Endothelial cell (in vitro differentiated cells): ENCODE results near the gene SPOCK3. TPM values are rescaled to one million over a fixed set of nuclear protein-coding genes. Genes with fewer than 3 reads are reported as not detected.

Experiments
- DNase-seq: peaks from one replicate; pipeline ENCODE4 v3.0.0; 2021; ENCODE audit warnings: low spot score
- H3K27ac Mint-ChIP-seq: one replicate; pipeline ENCODE4 v1.8.0; 2021; ENCODE audit warnings: mixed read lengths, inconsistent platforms; ENCODE audit not compliant: unreplicated experiment
- H3K27me3 Mint-ChIP-seq: one replicate; pipeline ENCODE4 v1.8.0; 2021; ENCODE audit warnings: mild to moderate bottlenecking, moderate library complexity, mixed read lengths, inconsistent platforms; ENCODE audit not compliant: unreplicated experiment
- H3K36me3 Mint-ChIP-seq: one replicate; pipeline ENCODE4 v1.8.0; 2021; ENCODE audit warnings: mild to moderate bottlenecking, low read depth, mixed read lengths, inconsistent platforms; ENCODE audit not compliant: unreplicated experiment
- H3K4me1 Mint-ChIP-seq: one replicate; pipeline ENCODE4 v1.8.0; 2021; ENCODE audit warnings: mild to moderate bottlenecking, mixed read lengths, inconsistent platforms; ENCODE audit not compliant: unreplicated experiment
- H3K4me3 Mint-ChIP-seq: one replicate; pipeline ENCODE4 v1.8.0; 2021; ENCODE audit warnings: mild to moderate bottlenecking, mixed read lengths, inconsistent platforms; ENCODE audit not compliant: unreplicated experiment
- H3K9me3 Mint-ChIP-seq: one replicate; pipeline ENCODE4 v1.8.0; 2021; ENCODE audit warnings: mixed read lengths, inconsistent platforms; ENCODE audit not compliant: unreplicated experiment
- CTCF ChIP-seq: fragments of 200-600 bp; sonication (generic); IDR thresholded peaks from one replicate; pipeline ENCODE4 v1.5.0; 2021; ENCODE audit warnings: antibody characterized with exemption; ENCODE audit not compliant: unreplicated experiment
- total RNA-seq: library from RNA; stranded (reverse); fragmentation: NEBNext Ultra II Directional; extraction: Animal tissue kit (Norgen Biotek cat#: 25700); gene quantifications from one replicate; pipeline ENCODE4 v1.2.1, GENCODE V29; 2021; ENCODE audit not compliant: unreplicated experiment

SPOCK3 gene
- total RNA-seq, 1 donor from 2014 or later = 1.9 TPM

GRCh38 chr4:167230744-167231143 is 3.5 kb downstream of the SPOCK3 start:
- peaks cover 8% of the 10 kb centered on the region for H3K27me3 Mint-ChIP-seq
- H3K36me3 Mint-ChIP-seq = no peaks in the 10 kb centered on the region
- H3K9me3 Mint-ChIP-seq = no peaks in the 10 kb centered on the region
- H3K4me3 Mint-ChIP-seq = no peak overlapping the region
- peaks cover 15% of the 10 kb centered on the region for H3K4me1 Mint-ChIP-seq
- TF ChIP-seq CTCF = no peak
- H3K27ac Mint-ChIP-seq = no peak overlapping the region
- no peak for DNase-seq

- H3K27me3 Mint-ChIP-seq = no peaks in the 10 kb centered on the region
- no peaks in the 10 kb centered on the region for H3K4me1 Mint-ChIP-seq
- H3K9me3 Mint-ChIP-seq = no peaks in the 10 kb centered on the region
- no peak overlapping the region for H3K4me3 Mint-ChIP-seq
- no peak overlapping the region for H3K27ac Mint-ChIP-seq
- no peak for TF ChIP-seq CTCF
- H3K36me3 Mint-ChIP-seq = no peaks in the 10 kb centered on the region
- no peak for DNase-seq
Observed at GRCh38 chr4:167222099-167222498, 12.2 kb downstream of the SPOCK3 start.

- TF ChIP-seq CTCF = no peak
- Mint-ChIP-seq H3K9me3 (no peaks in the 10 kb centered on the region), H3K27me3 (no peaks in the 10 kb centered on the region), H3K4me1 (peaks cover 4% of the 10 kb centered on the region), H3K4me3 (no peak overlapping the region), H3K36me3 (no peaks in the 10 kb centered on the region), H3K27ac (no peak overlapping the region)
- no peak for DNase-seq
Observed at GRCh38 chr4:167221084-167221483, 13.2 kb downstream of the SPOCK3 start.

- Mint-ChIP-seq H3K4me1 (peaks cover 8% of the 10 kb centered on the region), H3K27me3 (no peaks in the 10 kb centered on the region), H3K4me3 (no peak overlapping the region), H3K27ac (no peak overlapping the region), H3K36me3 (no peaks in the 10 kb centered on the region), H3K9me3 (no peaks in the 10 kb centered on the region)
- TF ChIP-seq CTCF = no peak
- no peak for DNase-seq
Observed at GRCh38 chr4:167218022-167218608, 16.2 kb downstream of the SPOCK3 start.

- H3K27ac Mint-ChIP-seq = no peak overlapping the region
- DNase-seq = no peak
- H3K4me3 Mint-ChIP-seq = no peak overlapping the region
- H3K4me1 Mint-ChIP-seq = peaks cover 8% of the 10 kb centered on the region
- TF ChIP-seq CTCF = no peak
- H3K36me3 Mint-ChIP-seq = no peaks in the 10 kb centered on the region
- no peaks in the 10 kb centered on the region for H3K9me3 Mint-ChIP-seq
- H3K27me3 Mint-ChIP-seq = no peaks in the 10 kb centered on the region
Observed at GRCh38 chr4:167216783-167217182, 17.5 kb downstream of the SPOCK3 start.
